ENCODE results near the gene LSAMP.

DNA sequence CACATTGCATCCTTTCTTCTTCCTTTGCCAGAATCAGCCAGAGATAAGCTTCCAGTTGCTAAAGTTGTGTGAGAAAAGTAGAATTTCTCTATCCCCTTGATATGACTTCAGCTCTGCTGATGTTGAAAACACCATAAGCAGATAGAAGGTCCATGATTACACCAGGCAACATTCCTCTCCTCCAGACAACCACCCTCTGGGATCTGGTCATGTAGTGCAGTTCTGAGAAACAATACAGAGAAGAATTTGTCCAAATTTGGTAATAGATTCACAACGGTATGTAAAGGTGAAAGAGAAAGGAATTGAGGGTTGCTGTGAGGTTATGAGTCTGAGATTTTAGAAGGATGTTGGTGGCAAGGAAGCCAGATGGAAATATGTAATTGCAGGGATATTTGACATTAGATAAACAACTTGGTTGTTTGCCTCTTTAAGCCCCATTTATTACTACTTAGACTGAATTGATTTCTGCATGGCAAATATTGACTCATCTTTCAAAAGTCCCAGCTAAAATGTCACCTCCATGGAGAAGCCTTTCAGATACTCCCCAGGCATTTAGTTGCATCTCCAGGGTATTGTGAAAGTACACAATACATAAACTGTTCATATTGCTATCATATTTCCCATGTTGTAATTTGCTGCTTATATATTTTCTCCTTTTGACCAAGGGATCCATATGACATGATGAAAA is 687.1 kb downstream of the LSAMP start:
- TF ChIP-seq CTCF (IDR thresholded peaks at IDR 0.05) (no peak), POLR2A (IDR thresholded peaks at IDR 0.05) (no peak)
